ENCODE data around the gene MSH5. TPM values are rescaled to one million over a fixed set of nuclear protein-coding genes. Genes with fewer than 3 reads are reported as not detected.
A peak's percentile ranks its signal among the peaks of the same experiment; 100 is the strongest.

Gene MSH5
- total RNA-seq (2021) (43.1 to 62.3 TPM (median 56.1 TPM) in 3 replicates), Bru-seq, nascent RNA (percentile 79 among the genes with signal in this experiment)
- long read RNA-seq, experiment 1, partial matches to known transcripts, result 1 of 15 reads
- long read RNA-seq, experiment 1, other reads (novel, unspliced or antisense), result 11 of 15 reads
- long read RNA-seq, experiment 2, partial matches to known transcripts, result 2 of 5 reads
- long read RNA-seq, experiment 2, other reads (novel, unspliced or antisense), result 2 of 5 reads
- long read RNA-seq, experiment 3, result 0 reads

GRCh38 chr6:31739639-31740396 lies at the start of gene MSH5:
Gene MSH5, plus strand, starts transcription at chr6:31740005. Its CDS starts 462 bp downstream, at chr6:31740467.
- peak; percentile 89 for ATAC-seq
- DNase-seq (ENCODE audit: low spot score), result peak; percentile 98
- peak within 1 kb of the TSS; percentile 80 for H3K4me3 Mint-ChIP-seq
- peaks cover 42% of the 10 kb centered on the region for H3K4me1 Mint-ChIP-seq
- no peaks in the 10 kb centered on the region for H3K9me3 Mint-ChIP-seq
- peaks cover 12% of the 10 kb centered on the region for H3K36me3 Mint-ChIP-seq
- ChIA-PET POLR2A (interaction anchor here (0.5 to 4.5 kb wide), 13 partner anchors 11 to 983 kb away, joined by 3 to 32 read pairs (median 3); partner anchors contain the start of genes C6orf47, DDAH2, HSPA1A and HSPA1B), CTCF (interaction anchor here (0.6 to 7.1 kb wide), 14 partner anchors 10 to 194 kb away, joined by 3 to 62 read pairs (median 8); partner anchors contain the start of genes ATP6V1G2, DDAH2, HSPA1B and LY6G5C)
- peak within 1 kb of the TSS; percentile 85 for H3K27ac Mint-ChIP-seq
- no peaks in the 10 kb centered on the region; the same call in 1 of the 2 replicates for H3K27me3 Mint-ChIP-seq (ENCODE audit: low read depth)
- TF ChIP-seq RELA (CRISPR knock-in tag; IDR thresholded peaks at IDR 0.05; ENCODE audit: borderline replicate concordance) (peak; percentile 68; the same call in 1 of the 2 replicates), STAT6 (CRISPR knock-in tag; conservative IDR thresholded peaks at IDR 0.05; ENCODE audit: low read depth) (no peak), FOXP4 (CRISPR knock-in tag; IDR thresholded peaks at IDR 0.05) (peak; percentile 97), ATF1 (CRISPR knock-in tag; IDR thresholded peaks at IDR 0.05) (peak; percentile 27; the same call in 1 of the 2 replicates), ZNF671 (CRISPR knock-in tag; IDR thresholded peaks at IDR 0.05) (no peak), E2F1 (CRISPR knock-in tag; IDR thresholded peaks at IDR 0.05) (peak; percentile 81; the same call in 1 of the 2 replicates), ZNF317 (CRISPR knock-in tag; IDR thresholded peaks at IDR 0.05; ENCODE audit: borderline replicate concordance, low read depth) (peak; percentile 50; the same call in 1 of the 2 replicates), USF1 (CRISPR knock-in tag; IDR thresholded peaks at IDR 0.05) (peak; percentile 85), TCF7 (CRISPR knock-in tag; IDR thresholded peaks at IDR 0.05; ENCODE audit: low read depth) (peak; percentile 85; the same call in 1 of the 2 replicates), NR2C2 (CRISPR knock-in tag; IDR thresholded peaks at IDR 0.05) (peak; percentile 66; the same call in 1 of the 2 replicates), ATF2 (CRISPR knock-in tag; IDR thresholded peaks at IDR 0.05; ENCODE audit: borderline replicate concordance, low read depth) (peak; percentile 87; the same call in 1 of the 2 replicates), GABPB1 (CRISPR knock-in tag; IDR thresholded peaks at IDR 0.05) (peak; percentile 79), EMX1 (CRISPR knock-in tag; IDR thresholded peaks at IDR 0.05) (no peak), IRF2 (CRISPR knock-in tag; IDR thresholded peaks at IDR 0.05; ENCODE audit: borderline replicate concordance, low read depth) (0 out of 2 replicates have a peak, but pooled peaks have one; percentile 40), FOXP1 (CRISPR knock-in tag; IDR thresholded peaks at IDR 0.05; ENCODE audit: borderline replicate concordance) (peak; percentile 99), FOXK1 (CRISPR knock-in tag; IDR thresholded peaks at IDR 0.05) (peak; percentile 95)
- TF ChIP-seq, protein P1, sequence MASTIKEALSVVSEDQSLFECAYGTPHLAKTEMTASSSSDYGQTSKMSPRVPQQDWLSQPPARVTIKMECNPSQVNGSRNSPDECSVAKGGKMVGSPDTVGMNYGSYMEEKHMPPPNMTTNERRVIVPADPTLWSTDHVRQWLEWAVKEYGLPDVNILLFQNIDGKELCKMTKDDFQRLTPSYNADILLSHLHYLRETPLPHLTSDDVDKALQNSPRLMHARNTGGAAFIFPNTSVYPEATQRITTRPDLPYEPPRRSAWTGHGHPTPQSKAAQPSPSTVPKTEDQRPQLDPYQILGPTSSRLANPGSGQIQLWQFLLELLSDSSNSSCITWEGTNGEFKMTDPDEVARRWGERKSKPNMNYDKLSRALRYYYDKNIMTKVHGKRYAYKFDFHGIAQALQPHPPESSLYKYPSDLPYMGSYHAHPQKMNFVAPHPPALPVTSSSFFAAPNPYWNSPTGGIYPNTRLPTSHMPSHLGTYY (CRISPR knock-in tag; IDR thresholded peaks at IDR 0.05), result no peak
- TF ChIP-seq, protein P2, sequence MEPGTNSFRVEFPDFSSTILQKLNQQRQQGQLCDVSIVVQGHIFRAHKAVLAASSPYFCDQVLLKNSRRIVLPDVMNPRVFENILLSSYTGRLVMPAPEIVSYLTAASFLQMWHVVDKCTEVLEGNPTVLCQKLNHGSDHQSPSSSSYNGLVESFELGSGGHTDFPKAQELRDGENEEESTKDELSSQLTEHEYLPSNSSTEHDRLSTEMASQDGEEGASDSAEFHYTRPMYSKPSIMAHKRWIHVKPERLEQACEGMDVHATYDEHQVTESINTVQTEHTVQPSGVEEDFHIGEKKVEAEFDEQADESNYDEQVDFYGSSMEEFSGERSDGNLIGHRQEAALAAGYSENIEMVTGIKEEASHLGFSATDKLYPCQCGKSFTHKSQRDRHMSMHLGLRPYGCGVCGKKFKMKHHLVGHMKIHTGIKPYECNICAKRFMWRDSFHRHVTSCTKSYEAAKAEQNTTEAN (CRISPR knock-in tag; IDR thresholded peaks at IDR 0.05), result peak; percentile 98
- TF ChIP-seq, protein P3, sequence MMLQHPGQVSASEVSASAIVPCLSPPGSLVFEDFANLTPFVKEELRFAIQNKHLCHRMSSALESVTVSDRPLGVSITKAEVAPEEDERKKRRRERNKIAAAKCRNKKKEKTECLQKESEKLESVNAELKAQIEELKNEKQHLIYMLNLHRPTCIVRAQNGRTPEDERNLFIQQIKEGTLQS (CRISPR knock-in tag; conservative IDR thresholded peaks at IDR 0.05), result peak; percentile 58; the same call in 1 of the 2 replicates
- TF ChIP-seq, protein P4, sequence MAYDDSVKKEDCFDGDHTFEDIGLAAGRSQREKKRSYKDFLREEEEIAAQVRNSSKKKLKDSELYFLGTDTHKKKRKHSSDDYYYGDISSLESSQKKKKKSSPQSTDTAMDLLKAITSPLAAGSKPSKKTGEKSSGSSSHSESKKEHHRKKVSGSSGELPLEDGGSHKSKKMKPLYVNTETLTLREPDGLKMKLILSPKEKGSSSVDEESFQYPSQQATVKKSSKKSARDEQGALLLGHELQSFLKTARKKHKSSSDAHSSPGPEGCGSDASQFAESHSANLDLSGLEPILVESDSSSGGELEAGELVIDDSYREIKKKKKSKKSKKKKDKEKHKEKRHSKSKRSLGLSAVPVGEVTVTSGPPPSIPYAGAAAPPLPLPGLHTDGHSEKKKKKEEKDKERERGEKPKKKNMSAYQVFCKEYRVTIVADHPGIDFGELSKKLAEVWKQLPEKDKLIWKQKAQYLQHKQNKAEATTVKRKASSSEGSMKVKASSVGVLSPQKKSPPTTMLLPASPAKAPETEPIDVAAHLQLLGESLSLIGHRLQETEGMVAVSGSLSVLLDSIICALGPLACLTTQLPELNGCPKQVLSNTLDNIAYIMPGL (CRISPR knock-in tag; IDR thresholded peaks at IDR 0.05), result peak; percentile 73; the same call in 1 of the 2 replicates

All from WTC11 (cell line).